ENCODE measurements around the gene KRTAP4-6.
"Not testable (repeated sequence)": the region's sequence is repeated elsewhere in the genome, so short reads cannot be mapped to it uniquely, and the experiment has no call there.

Gene KRTAP4-6

GRCh38 chr17:41140360-41141131, at the start of gene KRTAP4-6:
TSS of gene KRTAP4-6 (minus strand) at chr17:41140544. CDS start at chr17:41140487, 57 bp downstream.
- no peak for DNase-seq

DNA sequence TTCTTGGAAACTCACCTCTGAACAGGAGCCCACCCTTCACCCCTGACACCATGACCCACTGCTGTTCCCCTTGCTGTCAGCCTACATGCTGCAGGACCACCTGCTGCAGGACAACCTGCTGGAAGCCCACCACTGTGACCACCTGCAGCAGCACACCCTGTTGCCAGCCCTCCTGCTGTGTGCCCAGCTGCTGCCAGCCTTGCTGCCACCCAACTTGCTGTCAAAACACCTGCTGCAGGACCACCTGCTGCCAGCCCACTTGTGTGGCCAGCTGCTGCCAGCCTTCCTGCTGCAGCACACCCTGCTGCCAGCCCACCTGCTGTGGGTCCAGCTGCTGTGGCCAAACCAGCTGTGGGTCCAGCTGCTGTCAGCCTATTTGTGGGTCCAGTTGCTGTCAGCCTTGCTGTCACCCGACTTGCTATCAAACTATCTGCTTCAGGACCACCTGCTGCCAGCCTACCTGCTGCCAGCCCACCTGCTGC, 49.5 kb upstream of the KRTAP4-6 start, which contains the start of gene KRTAP9-1:
Gene KRTAP9-1, plus strand, starts transcription at position 51 of the 482 bp plus-strand sequence. Its CDS starts 0 bp downstream, at position 51.
- not testable (repeated sequence) for DNase-seq

DNA sequence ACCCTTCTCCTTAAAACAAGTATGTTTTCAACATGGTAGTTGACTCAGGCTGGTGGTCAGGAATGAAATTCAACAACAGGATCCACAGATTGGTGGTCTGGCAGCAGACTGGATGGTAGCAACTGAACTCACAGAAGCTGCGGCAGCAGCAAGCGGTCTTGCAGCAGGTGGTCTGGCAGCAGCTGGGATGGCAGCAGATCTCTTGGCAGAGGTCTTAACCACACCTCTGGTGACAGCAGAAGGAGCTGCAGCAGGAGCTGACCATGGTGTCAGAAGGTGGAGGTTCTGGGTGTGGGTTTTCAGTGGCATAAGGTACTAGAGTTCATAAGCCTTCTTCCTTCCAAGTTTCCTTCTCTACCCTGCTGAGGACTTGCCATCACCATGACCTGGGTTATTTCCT, 46.5 kb upstream of the KRTAP4-6 start:
- DNase-seq, result no peak

- no peak for DNase-seq
Measured at GRCh38 chr17:41185001-41185400, 44.7 kb upstream of the KRTAP4-6 start.

- no peak for DNase-seq
Measured at GRCh38 chr17:41184480-41184961, 44.2 kb upstream of the KRTAP4-6 start, which contains the start of gene KRTAP4-1. TSS of gene KRTAP4-1 (minus strand) at chr17:41184911. CDS start at chr17:41184854, 57 bp downstream.

DNA sequence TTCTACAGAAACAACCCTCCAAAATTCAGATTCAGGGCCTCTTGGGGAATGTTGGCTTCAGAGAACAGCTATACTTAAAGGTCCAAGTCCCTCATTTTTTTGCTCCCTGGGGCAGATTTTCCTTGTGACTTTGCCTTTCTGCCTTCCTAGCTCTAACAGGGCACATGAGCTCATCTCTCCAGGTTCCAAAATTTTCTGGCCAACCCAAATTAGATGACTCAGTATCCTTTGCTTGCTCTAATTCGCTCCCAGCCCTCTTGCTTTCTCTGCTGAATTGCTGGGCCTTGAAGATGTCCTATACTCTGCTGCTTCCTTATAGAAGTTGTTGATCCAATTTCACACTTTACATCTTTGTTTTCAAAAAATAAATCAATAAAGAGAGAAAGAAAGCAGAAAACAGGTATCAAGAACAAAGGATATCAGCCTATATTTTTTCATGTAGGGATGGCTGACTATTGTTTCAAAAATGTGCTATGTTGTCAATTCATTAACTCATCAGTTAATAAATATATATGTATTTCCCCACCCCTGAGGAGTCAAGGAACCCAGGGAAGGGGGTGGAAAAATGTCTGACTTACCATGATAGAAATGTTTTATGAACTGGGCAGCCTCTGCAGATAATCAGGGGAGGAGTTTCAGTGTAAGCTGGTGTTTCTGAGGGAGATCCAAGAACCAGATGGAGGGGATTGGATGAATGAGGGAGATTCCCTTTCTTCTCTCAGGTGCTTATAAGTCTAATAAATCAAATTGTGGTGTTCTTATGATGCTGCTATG, 38.7 kb upstream of the KRTAP4-6 start:
- no peak for DNase-seq

GRCh38 chr17:41178341-41178740, 38.0 kb upstream of the KRTAP4-6 start:
- DNase-seq, result no peak

- no peak for DNase-seq
Measured at GRCh38 chr17:41177727-41178271, 37.5 kb upstream of the KRTAP4-6 start, which contains the start of gene KRTAP4-2. TSS of gene KRTAP4-2 (minus strand) at chr17:41178221. CDS start at chr17:41178164, 57 bp downstream.

DNA sequence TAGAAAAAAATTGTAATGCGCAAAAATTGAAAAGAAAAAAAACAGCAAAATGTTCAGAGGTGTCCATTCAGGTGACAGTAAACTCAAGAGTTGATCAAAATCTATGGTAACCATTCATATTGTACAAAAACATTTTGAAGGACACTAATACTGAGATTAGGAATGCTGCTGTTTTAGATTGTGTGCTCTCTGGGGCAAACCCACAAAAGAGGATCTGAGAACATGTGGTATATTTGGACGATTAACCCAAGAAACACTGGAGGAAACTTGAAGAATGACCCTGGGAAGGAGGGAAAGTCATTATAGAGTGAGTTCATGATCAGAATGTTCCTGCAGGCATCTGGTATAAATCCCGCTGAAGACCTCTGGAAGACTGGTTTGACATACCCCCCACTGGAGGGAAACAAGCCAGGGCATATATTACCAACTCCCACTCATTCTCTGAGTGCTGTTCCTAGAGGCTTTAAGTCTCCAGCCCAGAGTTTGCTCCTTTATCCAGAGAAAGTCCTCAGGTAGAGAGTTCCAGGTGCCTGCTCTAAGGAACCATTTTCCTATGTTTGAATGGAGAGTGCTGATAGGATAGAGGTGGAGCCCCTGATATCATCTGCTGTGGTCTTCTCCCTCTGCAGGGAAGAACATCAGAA, 36.5 kb upstream of the KRTAP4-6 start:
- DNase-seq, result no peak

DNA sequence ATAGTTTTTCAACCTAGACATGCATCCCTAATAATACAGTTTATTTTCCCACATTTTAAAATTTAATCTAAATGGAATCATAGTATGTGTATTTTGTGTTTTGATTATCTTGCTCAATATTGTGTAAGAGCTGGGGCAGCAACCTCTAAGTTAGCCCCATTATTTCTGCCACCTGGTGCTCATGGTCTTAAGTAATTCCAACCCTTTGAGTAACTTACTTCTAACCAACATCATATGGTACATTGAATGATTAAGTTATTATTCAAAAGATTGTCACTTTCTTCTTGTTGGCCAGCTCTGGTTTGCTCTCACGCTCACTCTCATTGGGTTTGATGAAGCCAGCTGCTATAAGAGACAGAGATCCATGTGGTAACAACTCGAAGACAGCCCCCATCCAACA, 31.5 kb upstream of the KRTAP4-6 start:
- no peak for DNase-seq

GRCh38 chr17:41168121-41168520, 27.8 kb upstream of the KRTAP4-6 start, which contains the start of gene KRTAP4-3:
TSS of gene KRTAP4-3 (minus strand) at chr17:41168221. CDS start at chr17:41168172, 49 bp downstream.
- DNase-seq, result no peak

GRCh38 chr17:41167561-41167960, 27.2 kb upstream of the KRTAP4-6 start:
- no peak for DNase-seq

GRCh38 chr17:41163828-41164227, 23.5 kb upstream of the KRTAP4-6 start:
- no peak for DNase-seq

GRCh38 chr17:41160648-41161047, 20.3 kb upstream of the KRTAP4-6 start, which contains the start of gene KRTAP4-4:
TSS of gene KRTAP4-4 (minus strand) at chr17:41160748. CDS start at chr17:41160691, 57 bp downstream.
- DNase-seq, result no peak

GRCh38 chr17:41160190-41160589, 19.8 kb upstream of the KRTAP4-6 start:
- DNase-seq, result not testable (repeated sequence)

DNA sequence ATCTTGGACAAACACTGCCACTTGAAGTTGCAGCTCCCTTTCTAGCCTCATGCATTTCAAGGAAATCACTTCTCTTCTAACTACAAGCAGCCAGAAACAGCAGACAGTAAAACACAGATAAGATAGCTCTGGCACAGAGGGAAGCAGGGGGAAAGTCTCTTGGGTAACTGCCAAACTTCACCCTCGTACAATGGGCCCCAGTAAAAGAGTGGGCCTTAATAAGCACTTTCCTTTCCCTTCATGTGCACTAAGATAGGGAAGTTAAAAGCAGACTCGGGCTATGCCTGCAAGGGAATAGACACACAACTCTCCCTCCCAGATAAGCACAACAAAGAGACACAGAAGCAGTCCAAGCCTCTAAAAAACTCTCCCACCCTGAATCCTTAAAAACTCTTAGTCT, 13.5 kb upstream of the KRTAP4-6 start:
- no peak for DNase-seq

DNA sequence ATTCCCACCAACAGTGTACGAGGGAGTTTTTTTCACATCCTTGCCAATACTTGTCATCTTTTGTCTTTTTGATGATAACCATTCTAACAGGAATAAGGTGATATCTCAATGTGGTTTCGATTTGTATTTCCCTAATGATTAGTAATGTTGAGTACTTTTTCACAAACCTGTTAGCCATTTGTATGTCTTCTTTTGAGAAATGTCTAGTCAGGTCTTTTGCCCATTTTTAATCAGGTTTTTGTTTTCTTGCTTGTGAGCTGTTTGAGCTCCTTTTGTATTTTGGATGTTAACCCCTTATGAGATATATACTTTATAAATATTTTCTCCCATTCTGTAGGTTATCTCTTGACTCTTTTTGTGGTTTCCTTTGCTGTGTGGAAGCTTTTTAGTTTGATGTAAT, 11.2 kb upstream of the KRTAP4-6 start:
- no peak for DNase-seq

- DNase-seq, result no peak
Measured at GRCh38 chr17:41150026-41150425, 9.7 kb upstream of the KRTAP4-6 start.

- DNase-seq, result no peak
Measured at GRCh38 chr17:41149652-41149985, 9.3 kb upstream of the KRTAP4-6 start, which contains the start of gene KRTAP4-5. TSS of gene KRTAP4-5 (minus strand) at chr17:41149825. CDS start at chr17:41149767, 58 bp downstream.

GRCh38 chr17:41148971-41149651, 8.8 kb upstream of the KRTAP4-6 start:
- not testable (repeated sequence) for DNase-seq

GRCh38 chr17:41147531-41148204, 7.3 kb upstream of the KRTAP4-6 start:
- DNase-seq, result no peak
